H1 (cell line): ENCODE measurements around the gene BZW2. TPM values are rescaled to one million over a fixed set of nuclear protein-coding genes. Genes with fewer than 3 reads are reported as not detected.

Source experiments
- CTCF ChIA-PET: fragments of 300-600 bp; sonication (Branson Sonifier 250); formaldehyde crosslinking; loops from one replicate; lab custom pipeline; 2021; ENCODE audit not compliant: partially characterized antibody; lab: Charles Lee
- POLR2A ChIA-PET: fragments of 300-600 bp; sonication (Branson Sonifier 250); formaldehyde crosslinking; loops from one replicate; lab custom pipeline; 2021; ENCODE audit warnings: inconsistent platforms; ENCODE audit not compliant: partially characterized antibody; lab: Charles Lee
- DNase-seq, 2 experiments: peaks; one replicate each; pipeline versions ENCODE4 v3.0.0 to v3.0.0-alpha.2; 2010 to 2022; ENCODE audit warnings: low spot score in 2 of 2, low read depth in 1 of 2, mixed read lengths in 1 of 2
- FAIRE-seq: peaks from 2 replicates; lab custom pipeline; 2011; peaks lifted over from hg19 to GRCh38; lab: Jason Lieb, UNC
- H2AFZ ChIP-seq: 2 replicates; pipeline ENCODE4 v1.8.1; 2012; ENCODE audit warnings: low read length, inconsistent platforms
- H2AK5ac ChIP-seq: 2 replicates; pipeline ENCODE4 v1.6.1; 2013; ENCODE audit warnings: low read depth, low read length
- H2BK120ac ChIP-seq: replicated peaks from 2 replicates; pipeline ENCODE3; 2013; ENCODE audit warnings: low read depth, low read length, inconsistent platforms
- H2BK12ac ChIP-seq: 2 replicates; pipeline ENCODE4 v1.6.1; 2013; ENCODE audit warnings: low read depth, low read length
- H2BK15ac ChIP-seq: 2 replicates; pipeline ENCODE4 v1.6.1; 2013; ENCODE audit warnings: low read length
- H2BK20ac ChIP-seq: 2 replicates; pipeline ENCODE4 v1.6.1; 2013; ENCODE audit warnings: low read length
- H2BK5ac ChIP-seq: 2 replicates; pipeline ENCODE4 v1.6.1; 2013; ENCODE audit warnings: low read depth, low read length
- H3K14ac ChIP-seq: 2 replicates; pipeline ENCODE4 v1.6.1; 2013; ENCODE audit warnings: inconsistent platforms; ENCODE audit not compliant: insufficient read length
- H3K18ac ChIP-seq: 2 replicates; pipeline ENCODE4 v1.6.1; 2013; ENCODE audit warnings: low read length; ENCODE audit errors: extremely low read depth
- H3K23ac ChIP-seq: 2 replicates; pipeline ENCODE4 v1.6.1; 2013; ENCODE audit warnings: inconsistent platforms; ENCODE audit not compliant: insufficient read length
- H3K23me2 ChIP-seq: 2 replicates; pipeline ENCODE4 v1.6.1; 2013; ENCODE audit warnings: low read depth, low read length
- H3K27ac ChIP-seq: 2 replicates; pipeline ENCODE4 v1.6.1; 2011; ENCODE audit warnings: low read depth, low read length, inconsistent platforms
- H3K27me3 ChIP-seq, 4 experiments: replicated peaks in 1 of 4; 1 replicate in 1 of 4; 2 replicates in 3 of 4; pipeline versions ENCODE4 v1.6.1 to v1.8.1; 2011 to 2013; ENCODE audit warnings: low read length in 3 of 4, mild to moderate bottlenecking in 3 of 4, inconsistent platforms in 2 of 4, mixed read lengths in 2 of 4, moderate library complexity in 1 of 4; ENCODE audit not compliant: control insufficient read depth in 3 of 4, insufficient read depth in 3 of 4; ENCODE audit errors: extremely low read depth in 1 of 4
- H3K36me3 ChIP-seq, 4 experiments: 2 replicates each; pipeline versions ENCODE4 v1.6.1 to v1.8.1; 2011 to 2013; ENCODE audit warnings: mild to moderate bottlenecking in 4 of 4, low read length in 3 of 4, moderate library complexity in 2 of 4, control low read depth in 1 of 4, inconsistent platforms in 1 of 4; ENCODE audit not compliant: insufficient read depth in 4 of 4, control insufficient read depth in 2 of 4
- H3K4ac ChIP-seq: replicated peaks from 2 replicates; pipeline ENCODE3; 2013; ENCODE audit warnings: low read length, low read depth, mixed read lengths, inconsistent platforms; ENCODE audit not compliant: insufficient read length
- H3K4me1 ChIP-seq, 4 experiments: replicated peaks in 1 of 4; 1 replicate in 1 of 4; 2 replicates in 3 of 4; pipeline versions ENCODE4 v1.6.1 to v1.8.1; 2011 to 2013; ENCODE audit warnings: low read length in 3 of 4, inconsistent platforms in 2 of 4, mixed read lengths in 1 of 4; ENCODE audit not compliant: insufficient read depth in 4 of 4, control insufficient read depth in 3 of 4
- H3K4me2 ChIP-seq, 2 experiments: 2 replicates each; pipeline versions ENCODE4 v1.6.1 to v1.8.1; 2011 to 2013; ENCODE audit warnings: low read depth in 2 of 2, low read length in 2 of 2, control low read depth in 1 of 2, inconsistent platforms in 1 of 2, mild to moderate bottlenecking in 1 of 2; ENCODE audit not compliant: insufficient read depth in 1 of 2
- H3K4me3 ChIP-seq, 4 experiments: fragments of 200-600, 300-600 bp in 1 of 4; sonication (generic), shearing (Covaris generic), sonication (Bioruptor Twin) in 1 of 4; 2 replicates each; pipeline versions ENCODE4 v1.5.1 to v1.8.1; 2011 to 2016; ENCODE audit warnings: low read length in 4 of 4, low read depth in 3 of 4, control low read depth in 2 of 4, inconsistent platforms in 2 of 4, mild to moderate bottlenecking in 2 of 4, mixed read lengths in 1 of 4, moderate library complexity in 1 of 4; ENCODE audit not compliant: insufficient read depth in 2 of 4; ENCODE audit errors: extremely low read depth in 1 of 4
- H3K56ac ChIP-seq: replicated peaks from 2 replicates; pipeline ENCODE3; 2013; ENCODE audit warnings: low read depth, mild to moderate bottlenecking, mixed read lengths, low read length, inconsistent platforms; ENCODE audit not compliant: insufficient read length
- H3K79me1 ChIP-seq: 2 replicates; pipeline ENCODE4 v1.6.1; 2013; ENCODE audit warnings: low read depth, low read length, control low read depth
- H3K79me2 ChIP-seq, 2 experiments: 2 replicates each; pipeline versions ENCODE4 v1.6.1 to v1.8.1; 2012 to 2013; ENCODE audit warnings: low read length in 2 of 2, mild to moderate bottlenecking in 2 of 2, inconsistent platforms in 1 of 2; ENCODE audit not compliant: insufficient read depth in 2 of 2, control insufficient read depth in 1 of 2
- H3K9ac ChIP-seq, 4 experiments: replicated peaks in 1 of 4; 1 replicate in 1 of 4; 2 replicates in 3 of 4; pipeline versions ENCODE4 v1.6.1 to v1.8.1; 2011 to 2013; ENCODE audit warnings: low read depth in 3 of 4, low read length in 3 of 4, control low read depth in 2 of 4, mild to moderate bottlenecking in 2 of 4, moderate library complexity in 2 of 4, inconsistent platforms in 1 of 4; ENCODE audit errors: extremely low read depth in 1 of 4
- H3K9me3 ChIP-seq, 2 experiments: 2 replicates each; pipeline versions ENCODE4 v1.6.1 to v1.8.1; 2012 to 2013; ENCODE audit warnings: mild to moderate bottlenecking in 2 of 2, moderate library complexity in 2 of 2, control low read depth in 1 of 2, inconsistent platforms in 1 of 2, low read depth in 1 of 2, low read length in 1 of 2, mixed read lengths in 1 of 2; ENCODE audit not compliant: insufficient read depth in 2 of 2
- H4K20me1 ChIP-seq, 2 experiments: replicated peaks in 1 of 2; 2 replicates each; pipeline versions ENCODE3 to v1.8.1; 2011 to 2013; ENCODE audit warnings: inconsistent platforms in 2 of 2, low read length in 2 of 2, mild to moderate bottlenecking in 1 of 2; ENCODE audit not compliant: insufficient read depth in 2 of 2, control insufficient read depth in 1 of 2
- H4K5ac ChIP-seq: 2 replicates; pipeline ENCODE4 v1.6.1; 2013; ENCODE audit warnings: low read length, low read depth, mixed read lengths, inconsistent platforms; ENCODE audit not compliant: insufficient read length
- H4K8ac ChIP-seq: 2 replicates; pipeline ENCODE4 v1.8.0; 2013; ENCODE audit warnings: mild to moderate bottlenecking, moderate library complexity, low read length, inconsistent platforms; ENCODE audit not compliant: insufficient read depth; ENCODE audit errors: extremely low read depth
- H4K91ac ChIP-seq: replicated peaks from 2 replicates; pipeline ENCODE3; 2013; ENCODE audit warnings: low read length, mixed read lengths, inconsistent platforms; ENCODE audit not compliant: insufficient read length
- BACH1 ChIP-seq: IDR thresholded peaks from 2 replicates; pipeline ENCODE4 v1.6.1; 2012; ENCODE audit warnings: low read length, improper control_type of control experiment
- EGR1 ChIP-seq: IDR thresholded peaks from 2 replicates; pipeline ENCODE4 v1.6.1; 2011; ENCODE audit warnings: low read depth, low read length, borderline replicate concordance
- GABPA ChIP-seq: IDR thresholded peaks from 2 replicates; pipeline ENCODE4 v1.6.1; 2011; ENCODE audit warnings: mild to moderate bottlenecking, low read length, moderate library complexity, borderline replicate concordance; ENCODE audit not compliant: insufficient read depth
- MAFK ChIP-seq: IDR thresholded peaks from 2 replicates; pipeline ENCODE4 v1.6.1; 2012; ENCODE audit warnings: low read depth, mild to moderate bottlenecking, improper control_type of control experiment, low read length
- NRF1 ChIP-seq: IDR thresholded peaks from 2 replicates; pipeline ENCODE4 v1.6.1; 2011; ENCODE audit warnings: mild to moderate bottlenecking, low read depth, low read length, improper control_type of control experiment
- USF2 ChIP-seq: IDR thresholded peaks from 2 replicates; pipeline ENCODE4 v1.6.1; 2011; ENCODE audit warnings: low read length, improper control_type of control experiment
- WGBS, 2 experiments: shearing (Covaris generic) in 1 of 2; methylation state at CpG; one replicate each; pipeline versions ENCODE4 v1.1.6 to v1.1.7; 2013 to 2015; ENCODE audit warnings: low lambda C conversion rate in 2 of 2, mixed read lengths in 2 of 2, inconsistent platforms in 1 of 2, low coverage in 1 of 2, missing lambda C conversion rate in 1 of 2; ENCODE audit not compliant: insufficient replicate concordance in 2 of 2, insufficient coverage in 1 of 2, insufficient read length in 1 of 2; ENCODE audit errors: extremely low coverage in 1 of 2, missing lambda C conversion rate in 1 of 2; 5-methylcytosine and 5-hydroxymethylcytosine counted together
- long read RNA-seq, 2 experiments: library from RNA in 1 of 2; library from capped mRNA in 1 of 2; stranded (forward); transcript quantifications; one replicate each; pipeline ENCODE4 v2.0.0, GENCODE V29; 2021; ENCODE audit warnings: inconsistent platforms in 1 of 2
- polyA minus RNA-seq, 3 experiments: library from RNA; depleted of rRNA, polyadenylated mRNA; stranded (reverse); fragments of >200 nt; gene quantifications; 1 replicate in 2 of 3; 2 replicates in 1 of 3; pipeline ENCODE4 v1.2.3, GENCODE V29; 2011
- polyA plus RNA-seq, 7 experiments: library from polyadenylated mRNA; depleted of rRNA in 3 of 7; stranded (reverse) in 5 of 7; unstranded in 2 of 7; fragments of >200 nt in 5 of 7; fragments of 200-250 nt in 2 of 7; gene quantifications; 1 replicate in 5 of 7; 2 replicates in 1 of 7; 4 replicates in 1 of 7; pipeline versions ENCODE4 v1.2.1 to v1.2.3, GENCODE V29; 2011 to 2013; ENCODE audit warnings: missing spikeins in 2 of 7, mixed read lengths in 2 of 7
- total RNA-seq: library from RNA; stranded (reverse); fragmentation: NEBNext Ultra II Directional; extraction: Animal tissue kit (Norgen Biotek cat#: 25700); gene quantifications from 2 replicates; pipeline ENCODE4 v1.2.1, GENCODE V29; 2021

The BZW2 gene
- total RNA-seq (98.4 and 103 TPM in 2 replicates), polyA plus RNA-seq (2011; rRNA removed) (26.0 and 32.3 TPM in 2 replicates), polyA minus RNA-seq (2011; rRNA and poly(A)+ RNA removed) (34.5 and 44.4 TPM in 2 replicates)
- 52.7 TPM for polyA plus RNA-seq (2011; cell fraction: cytosol; rRNA removed)
- polyA plus RNA-seq (2011; cell fraction: nucleus; rRNA removed): 30.7 TPM
- polyA plus RNA-seq (2012, experiment 1 of 2): 82.8 to 107 TPM (median 92.9 TPM) in 4 replicates
- polyA plus RNA-seq (2012, experiment 2 of 2): 19.8 TPM
- 84.6 TPM for polyA plus RNA-seq (2013, experiment 1 of 2)
- 88.8 TPM for polyA plus RNA-seq (2013, experiment 2 of 2)
- polyA minus RNA-seq (2011; cell fraction: cytosol; rRNA and poly(A)+ RNA removed): 39.7 TPM
- 31.1 TPM for polyA minus RNA-seq (2011; cell fraction: nucleus; rRNA and poly(A)+ RNA removed)
- long read RNA-seq, experiment 1, transcript BZW2-201 (12 exons, 1,860 nt): major isoform, 31 of 82 reads
- long read RNA-seq, experiment 1, transcript BZW2-207 (12 exons, 1,862 nt): minor isoform, 5 of 82 reads
- long read RNA-seq, experiment 1, partial matches to known transcripts: 43 of 82 reads
- long read RNA-seq, experiment 1, other reads (novel, unspliced or antisense): 3 of 82 reads
- long read RNA-seq, experiment 2, transcript BZW2-201 (12 exons, 1,860 nt): major isoform, 82 of 112 reads
- long read RNA-seq, experiment 2, transcript BZW2-207 (12 exons, 1,862 nt): minor isoform, 17 of 112 reads
- long read RNA-seq, experiment 2, partial matches to known transcripts: 6 of 112 reads
- long read RNA-seq, experiment 2, other reads (novel, unspliced or antisense): 5 of 112 reads

GRCh38 chr7:16645593-16646471, at the start of gene BZW2, which contains the start of gene ANKMY2:
Gene BZW2, plus strand, starts transcription at chr7:16646181. Its CDS starts 19,263 bp downstream, at chr7:16665444.
Gene ANKMY2, minus strand, starts transcription at chr7:16645754. Its CDS starts 181 bp downstream, at chr7:16645573.
- ChIA-PET CTCF (interaction anchor here (0.6 to 1.2 kb wide), 3 partner anchors 9 to 681 kb away, joined by 3 to 4 read pairs (median 3); no protein-coding TSS in a partner anchor), POLR2A (interaction anchor here (0.5 to 4.3 kb wide), 18 partner anchors 9 to 1715 kb away, joined by 3 to 52 read pairs (median 4); no protein-coding TSS in a partner anchor)
- no peaks in the 10 kb centered on the region for H3K9me3 ChIP-seq
- peaks cover 7% of the 10 kb centered on the region for H3K23me2 ChIP-seq
- peak within 1 kb of the TSS; percentile 98 for H3K27ac ChIP-seq
- no peaks in the 10 kb centered on the region for H3K79me1 ChIP-seq
- H3K79me2 ChIP-seq: peaks cover 7 to 57% of the 10 kb centered on the region in 2 experiments; a peak in 3 of 4 replicates
- H2BK5ac ChIP-seq: peak within 1 kb of the TSS; percentile 95
- peaks cover 3 to 15% (median 6%) of the 10 kb centered on the region in 4 experiments; a peak in 4 of 7 replicates for H3K4me1 ChIP-seq
- peak within 1 kb of the TSS; percentile 90 for H3K56ac ChIP-seq
- H3K4ac ChIP-seq: no peak within 1 kb of the TSS
- peak within 1 kb of the TSS; percentile 97; the same call in 1 of the 2 replicates for H2BK20ac ChIP-seq
- no peak within 1 kb of the TSS; the same call in 1 of the 2 replicates for H2BK12ac ChIP-seq
- no peak within 1 kb of the TSS for H2AK5ac ChIP-seq
- H4K8ac ChIP-seq: peak within 1 kb of the TSS; percentile 99; the same call in 1 of the 2 replicates
- no peaks in the 10 kb centered on the region for H3K36me3 ChIP-seq
- H4K91ac ChIP-seq: peak within 1 kb of the TSS; percentile 96
- FAIRE-seq: peak; percentile 66
- H3K23ac ChIP-seq: no peak within 1 kb of the TSS
- H3K4me2 ChIP-seq: peak within 1 kb of the TSS; percentile 79 to 94
- H3K9ac ChIP-seq: peak within 1 kb of the TSS; percentile 90 to 98 (median 90)
- H3K14ac ChIP-seq: no peak within 1 kb of the TSS
- no peaks in the 10 kb centered on the region for H3K27me3 ChIP-seq
- WGBS, 2 experiments: 1% methylated on average over 52 of the region's 73 CpGs; no CpG with 5 or more reads in 1 of the 2 experiments
- H2BK15ac ChIP-seq: no peak within 1 kb of the TSS; the same call in 1 of the 2 replicates
- peak within 1 kb of the TSS; percentile 96 for H4K5ac ChIP-seq
- H2BK120ac ChIP-seq: peak within 1 kb of the TSS; percentile 98
- no peak within 1 kb of the TSS for H3K18ac ChIP-seq
- H3K4me3 ChIP-seq: peak within 1 kb of the TSS; percentile 86 to 97 (median 92)
- H4K20me1 ChIP-seq: peaks cover 7 to 9% of the 10 kb centered on the region in 2 experiments
- DNase-seq: peak; percentile 85 to 89
- peak within 1 kb of the TSS; percentile 97 for H2AFZ ChIP-seq
- no peak for TF ChIP-seq NRF1
- TF ChIP-seq MAFK: no peak
- no peak for TF ChIP-seq BACH1
- TF ChIP-seq USF2: no peak; the same call in 1 of the 2 replicates
- TF ChIP-seq EGR1: peak; percentile 95
- no peak for TF ChIP-seq GABPA
